Uterus (tissue), 2 donors: Measurements from ENCODE around the gene SYNCRIP.

Source experiments
- CTCF ChIP-seq, 4 experiments: fragments of 200-600 bp in 2 of 4; fragments of 450-650 bp in 2 of 4; sonication (generic) in 2 of 4; IDR thresholded peaks; one replicate each; pipeline ENCODE4 v1.5.1; 2016 to 2019; ENCODE audit warnings: antibody characterized with exemption in 4 of 4, mild to moderate bottlenecking in 2 of 4, moderate library complexity in 1 of 4
- POLR2A ChIP-seq, 2 donors: fragments of 450-650 bp; IDR thresholded peaks; one replicate each; pipeline ENCODE4 v1.6.1; 2016; ENCODE audit warnings: antibody characterized with exemption in 2 of 2, mild to moderate bottlenecking in 1 of 2, moderate library complexity in 1 of 2

GRCh38 chr6:85679445-85680123, 36.9 kb upstream of the SYNCRIP start:
- TF ChIP-seq POLR2A (IDR thresholded peaks at IDR 0.05) (no peak), CTCF (IDR thresholded peaks at IDR 0.05) (no peak)
